DND-41 (cell line): Measurements from ENCODE around the gene NRIP1.
"Not testable (repeated sequence)": the region's sequence is repeated elsewhere in the genome, so short reads cannot be mapped to it uniquely, and the experiment has no call there.

ENCODE experiments used
- ATAC-seq: fragments of 200-7000 bp; cut with Tn5 transposase; 3 replicates; pipeline ENCODE4 v1.9.1; 2021; ENCODE audit warnings: low read depth; ENCODE audit not compliant: insufficient read depth
- DNase-seq: peaks from one replicate; pipeline ENCODE4 v3.0.0-alpha.2; 2020
- H2AFZ ChIP-seq: 2 replicates; pipeline ENCODE4 v1.6.0; 2012; ENCODE audit warnings: low read depth, low read length
- H3K27ac ChIP-seq: 2 replicates; pipeline ENCODE4 v1.5.1; 2012; ENCODE audit warnings: low read length, inconsistent platforms
- H3K27me3 ChIP-seq: fragments of 200-600 bp; sonication (generic); 2 replicates; pipeline ENCODE4 v1.6.0; 2012; ENCODE audit warnings: low read length, mild to moderate bottlenecking, inconsistent platforms; ENCODE audit not compliant: insufficient read depth, poor library complexity
- H3K36me3 ChIP-seq: 2 replicates; pipeline ENCODE4 v1.5.1; 2012; ENCODE audit warnings: low read length, inconsistent platforms; ENCODE audit not compliant: insufficient read depth
- H3K4me1 ChIP-seq: 2 replicates; pipeline ENCODE4 v1.5.1; 2012; ENCODE audit warnings: mild to moderate bottlenecking, low read length; ENCODE audit not compliant: insufficient read depth
- H3K4me2 ChIP-seq: 2 replicates; pipeline ENCODE4 v1.6.0; 2012; ENCODE audit warnings: mild to moderate bottlenecking, moderate library complexity, low read length, inconsistent platforms; ENCODE audit not compliant: insufficient read depth
- H3K4me3 ChIP-seq, 2 experiments: fragments of 200-600 bp in 1 of 2; shearing (Covaris generic) in 1 of 2; 2 replicates each; pipeline ENCODE4 v1.5.1; 2012 to 2016; ENCODE audit warnings: inconsistent platforms in 2 of 2, low read length in 2 of 2, mild to moderate bottlenecking in 2 of 2, low read depth in 1 of 2, moderate library complexity in 1 of 2
- H3K79me2 ChIP-seq: 2 replicates; pipeline ENCODE4 v1.6.0; 2012; ENCODE audit warnings: low read length, inconsistent platforms; ENCODE audit not compliant: insufficient read depth
- H3K9ac ChIP-seq: 2 replicates; pipeline ENCODE4 v1.6.0; 2012; ENCODE audit warnings: low read depth, mild to moderate bottlenecking, inconsistent platforms, low read length, moderate library complexity
- H3K9me3 ChIP-seq: 2 replicates; pipeline ENCODE4 v1.5.1; 2012; ENCODE audit warnings: low read length, moderate library complexity, mild to moderate bottlenecking, inconsistent platforms; ENCODE audit not compliant: insufficient read depth, severe bottlenecking
- H4K20me1 ChIP-seq: 2 replicates; pipeline ENCODE4 v1.6.0; 2012; ENCODE audit warnings: low read length; ENCODE audit not compliant: insufficient read depth
- EZH2 ChIP-seq: IDR thresholded peaks from 3 replicates; pipeline ENCODE4 v1.6.1; 2012; ENCODE audit warnings: borderline replicate concordance, low read depth, mild to moderate bottlenecking, moderate library complexity, low read length, inconsistent platforms; ENCODE audit not compliant: severe bottlenecking
- TF ChIP-seq, protein P1 (sequence below): IDR thresholded peaks from 2 replicates; pipeline ENCODE4 v1.5.1; 2012; ENCODE audit warnings: borderline replicate concordance, low read length, moderate library complexity, mild to moderate bottlenecking; ENCODE audit not compliant: poor library complexity, severe bottlenecking; ENCODE audit errors: extremely low read depth

Gene NRIP1

GRCh38 chr21:15031790-15032357 is 32.9 kb downstream of the NRIP1 start:
- no peak overlapping the region for H3K4me3 ChIP-seq
- peaks cover 8% of the 10 kb centered on the region; the same call in 1 of the 2 replicates for H3K4me1 ChIP-seq
- no peaks in the 10 kb centered on the region for H3K27me3 ChIP-seq
- H3K27ac ChIP-seq = no peak overlapping the region
- TF ChIP-seq, protein P1, sequence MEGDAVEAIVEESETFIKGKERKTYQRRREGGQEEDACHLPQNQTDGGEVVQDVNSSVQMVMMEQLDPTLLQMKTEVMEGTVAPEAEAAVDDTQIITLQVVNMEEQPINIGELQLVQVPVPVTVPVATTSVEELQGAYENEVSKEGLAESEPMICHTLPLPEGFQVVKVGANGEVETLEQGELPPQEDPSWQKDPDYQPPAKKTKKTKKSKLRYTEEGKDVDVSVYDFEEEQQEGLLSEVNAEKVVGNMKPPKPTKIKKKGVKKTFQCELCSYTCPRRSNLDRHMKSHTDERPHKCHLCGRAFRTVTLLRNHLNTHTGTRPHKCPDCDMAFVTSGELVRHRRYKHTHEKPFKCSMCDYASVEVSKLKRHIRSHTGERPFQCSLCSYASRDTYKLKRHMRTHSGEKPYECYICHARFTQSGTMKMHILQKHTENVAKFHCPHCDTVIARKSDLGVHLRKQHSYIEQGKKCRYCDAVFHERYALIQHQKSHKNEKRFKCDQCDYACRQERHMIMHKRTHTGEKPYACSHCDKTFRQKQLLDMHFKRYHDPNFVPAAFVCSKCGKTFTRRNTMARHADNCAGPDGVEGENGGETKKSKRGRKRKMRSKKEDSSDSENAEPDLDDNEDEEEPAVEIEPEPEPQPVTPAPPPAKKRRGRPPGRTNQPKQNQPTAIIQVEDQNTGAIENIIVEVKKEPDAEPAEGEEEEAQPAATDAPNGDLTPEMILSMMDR = no peak
- no peak for TF ChIP-seq EZH2
- H3K9ac ChIP-seq = no peak overlapping the region
- no peak for ATAC-seq
- peaks cover 8% of the 10 kb centered on the region; the same call in 1 of the 2 replicates for H3K36me3 ChIP-seq
- H4K20me1 ChIP-seq = peaks cover 5% of the 10 kb centered on the region; the same call in 1 of the 2 replicates
- no peaks in the 10 kb centered on the region for H3K9me3 ChIP-seq
- DNase-seq = no peak
- H3K4me2 ChIP-seq = no peak overlapping the region
- H3K79me2 ChIP-seq = peaks cover 77% of the 10 kb centered on the region
- no peak overlapping the region for H2AFZ ChIP-seq

DNA sequence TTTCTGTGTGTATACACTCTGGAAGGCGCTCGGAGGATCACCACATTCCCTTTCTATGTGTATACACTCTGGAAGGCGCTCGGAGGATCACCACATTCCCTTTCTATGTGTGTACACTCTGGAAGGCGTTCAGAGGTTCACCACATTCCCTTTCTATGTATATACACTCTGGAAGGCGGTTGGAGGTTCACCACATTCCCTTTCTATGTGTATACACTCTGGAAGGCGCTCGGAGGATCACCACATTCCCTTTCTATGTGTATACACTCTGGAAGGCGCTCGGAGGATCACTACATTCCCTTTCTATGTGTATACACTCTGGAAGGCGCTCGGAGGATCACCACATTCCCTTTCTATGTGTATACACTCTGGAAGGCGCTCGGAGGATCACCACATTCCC is 33.4 kb downstream of the NRIP1 start:
- H3K4me1 ChIP-seq, H3K27me3 ChIP-seq, H3K9me3 ChIP-seq, DNase-seq, H4K20me1 ChIP-seq, H3K27ac ChIP-seq, ATAC-seq, H3K36me3 ChIP-seq, H3K9ac ChIP-seq, H2AFZ ChIP-seq, H3K4me3 ChIP-seq, H3K4me2 ChIP-seq: not testable (repeated sequence)
- H3K79me2 ChIP-seq = peaks cover 77% of the 10 kb centered on the region

DNA sequence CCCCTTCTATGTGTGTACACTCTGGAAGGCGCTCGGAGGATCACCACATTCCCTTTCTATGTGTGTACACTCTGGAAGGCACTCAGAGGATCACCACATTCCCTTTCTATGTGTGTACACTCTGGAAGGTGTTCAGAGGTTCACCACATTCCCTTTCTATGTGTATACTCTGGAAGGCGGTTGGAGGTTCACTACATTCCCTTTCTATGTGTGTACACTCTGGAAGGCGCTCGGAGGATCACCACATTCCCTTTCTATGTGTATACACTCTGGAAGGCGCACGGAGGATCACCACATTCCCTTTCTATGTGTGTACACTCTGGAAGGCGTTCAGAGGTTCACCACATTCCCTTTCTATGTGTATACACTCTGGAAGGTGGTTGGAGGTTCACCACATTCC is 33.9 kb downstream of the NRIP1 start:
- peaks cover 77% of the 10 kb centered on the region for H3K79me2 ChIP-seq
- H4K20me1 ChIP-seq, H3K27me3 ChIP-seq, DNase-seq, H3K4me2 ChIP-seq, H3K9ac ChIP-seq, H3K4me3 ChIP-seq, H3K4me1 ChIP-seq, H3K27ac ChIP-seq, H3K36me3 ChIP-seq, ATAC-seq, H2AFZ ChIP-seq, H3K9me3 ChIP-seq: not testable (repeated sequence)

DNA sequence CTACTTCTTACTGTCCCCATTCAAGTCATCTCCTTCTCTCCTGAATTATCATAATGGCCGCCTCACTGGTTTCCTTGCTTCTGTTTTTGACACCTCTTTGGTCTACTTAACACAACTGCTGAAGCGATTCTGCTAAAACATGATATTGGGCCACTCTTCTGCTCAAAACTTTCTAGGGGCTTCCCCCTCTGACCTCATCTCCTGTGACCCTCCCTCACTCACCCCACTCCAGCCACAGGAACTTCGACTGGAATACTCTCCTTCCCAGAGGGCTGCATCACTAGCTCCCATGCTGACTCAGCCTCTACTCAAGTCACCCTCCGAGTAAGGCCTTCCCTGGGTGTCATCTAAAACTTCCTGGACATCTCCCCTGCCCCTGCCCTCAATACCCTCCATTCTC is 35.7 kb downstream of the NRIP1 start:
- Histone ChIP-seq H3K36me3 (peaks cover 8% of the 10 kb centered on the region; the same call in 1 of the 2 replicates), H3K9ac (no peak overlapping the region), H3K4me1 (no peaks in the 10 kb centered on the region), H3K4me3 (no peak overlapping the region), H3K27ac (no peak overlapping the region), H3K79me2 (peaks cover 81% of the 10 kb centered on the region), H4K20me1 (peaks cover 8% of the 10 kb centered on the region; the same call in 1 of the 2 replicates), H3K27me3 (no peaks in the 10 kb centered on the region), H2AFZ (no peak overlapping the region), H3K9me3 (no peaks in the 10 kb centered on the region), H3K4me2 (no peak overlapping the region)
- TF ChIP-seq, protein P1 = no peak
- TF ChIP-seq EZH2 = no peak
- ATAC-seq (no peak), DNase-seq (no peak)
